Measurements from ENCODE around the gene CD274.
A peak's percentile ranks its signal among the peaks of the same experiment; 100 is the strongest.
"Not testable (repeated sequence)": the region's sequence is repeated elsewhere in the genome, so short reads cannot be mapped to it uniquely, and the experiment has no call there.

The CD274 gene

GRCh38 chr9:5445096-5445495, 5.2 kb upstream of the CD274 start:
- intact Hi-C loops (cut with micrococcal nuclease): loop anchor here (10.0 kb wide), 1 partner anchor 680 kb away; no protein-coding TSS in a partner anchor
- Mint-ChIP-seq H3K27ac (peak overlapping the region; percentile 63), H3K4me1 (ENCODE audit: low read depth) (peaks cover 62% of the 10 kb centered on the region)
- not testable (repeated sequence) for H3K36me3 Mint-ChIP-seq (ENCODE audit: low read depth); H3K4me3 Mint-ChIP-seq; H3K27me3 Mint-ChIP-seq; H3K9me3 Mint-ChIP-seq

GRCh38 chr9:5445886-5446285, 4.5 kb upstream of the CD274 start:
- peak overlapping the region; percentile 74 for H3K27ac Mint-ChIP-seq
- H3K36me3 Mint-ChIP-seq (ENCODE audit: low read depth): peaks cover 8% of the 10 kb centered on the region
- intact Hi-C loops (cut with micrococcal nuclease): loop anchor here (10.0 kb wide), 1 partner anchor 681 kb away; no protein-coding TSS in a partner anchor
- H3K4me1 Mint-ChIP-seq (ENCODE audit: low read depth): peaks cover 60% of the 10 kb centered on the region
- no peaks in the 10 kb centered on the region for H3K27me3 Mint-ChIP-seq
- no peak overlapping the region for H3K4me3 Mint-ChIP-seq
- H3K9me3 Mint-ChIP-seq: no peaks in the 10 kb centered on the region

DNA sequence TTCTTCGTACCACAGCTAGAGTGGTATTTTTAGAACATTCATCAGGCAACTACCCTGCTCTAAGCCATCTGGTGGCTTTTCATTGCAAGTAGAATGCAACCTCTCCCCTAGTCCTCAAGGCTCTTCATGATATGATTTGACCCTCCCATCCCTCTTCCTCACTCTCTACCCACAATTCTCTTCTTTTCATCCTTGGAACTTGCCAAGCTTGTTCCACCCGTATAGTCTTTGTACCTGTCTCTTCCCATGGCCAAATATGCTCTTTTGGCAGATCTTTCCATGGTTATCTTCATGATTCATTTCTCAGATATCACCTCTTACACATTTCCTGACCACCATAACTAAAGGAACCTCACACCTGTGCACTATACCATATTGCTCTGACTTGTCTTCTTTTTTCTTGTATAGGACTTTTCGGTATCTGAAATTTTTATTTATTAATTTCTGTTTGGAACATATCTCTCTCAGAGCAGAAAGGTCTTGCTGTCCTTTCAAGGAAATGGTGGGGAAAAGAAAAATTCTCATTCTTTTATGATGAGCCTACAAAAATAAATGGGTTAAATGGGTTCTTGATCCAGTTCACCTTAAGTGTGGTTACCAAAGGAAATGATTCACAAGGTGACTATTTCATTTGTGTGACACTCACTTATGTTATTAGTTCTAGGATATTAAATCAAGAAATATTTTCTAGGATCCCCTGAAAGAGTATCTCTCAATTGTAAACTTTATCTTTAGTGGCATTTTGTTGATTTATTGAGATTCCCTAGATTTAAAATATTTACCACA, 3.7 kb upstream of the CD274 start:
- peak overlapping the region; percentile 27 for H3K4me3 Mint-ChIP-seq
- intact Hi-C loops (cut with micrococcal nuclease): loop anchor here (10.0 kb wide), 1 partner anchor 682 kb away; no protein-coding TSS in a partner anchor
- peak overlapping the region; percentile 74 for H3K27ac Mint-ChIP-seq
- H3K9me3 Mint-ChIP-seq: no peaks in the 10 kb centered on the region
- no peaks in the 10 kb centered on the region for H3K27me3 Mint-ChIP-seq
- peaks cover 15% of the 10 kb centered on the region for H3K36me3 Mint-ChIP-seq (ENCODE audit: low read depth)
- H3K4me1 Mint-ChIP-seq (ENCODE audit: low read depth): peaks cover 57% of the 10 kb centered on the region

DNA sequence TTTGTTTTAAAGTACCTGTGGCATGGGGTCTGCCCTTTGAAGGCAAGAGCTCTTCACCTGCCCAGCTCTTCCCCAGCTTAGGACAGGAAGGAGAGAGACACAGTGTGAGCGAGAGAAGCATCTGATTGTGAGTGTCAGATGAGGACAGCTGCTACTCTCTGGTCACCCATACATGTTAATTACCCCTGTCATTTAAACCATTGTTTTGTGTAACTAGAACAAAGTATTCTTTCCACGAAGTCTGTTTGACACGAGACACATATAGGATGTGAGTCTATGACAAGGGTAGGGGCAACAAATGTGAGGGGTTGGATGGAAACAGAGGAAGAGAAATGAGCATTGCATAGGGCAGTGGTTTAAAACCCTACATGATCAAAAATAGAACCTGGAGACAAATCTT, 3.0 kb upstream of the CD274 start:
- intact Hi-C loops (cut with micrococcal nuclease): loop anchor here (10.0 kb wide), 1 partner anchor 683 kb away; no protein-coding TSS in a partner anchor
- H3K9me3 Mint-ChIP-seq: no peaks in the 10 kb centered on the region
- H3K36me3 Mint-ChIP-seq (ENCODE audit: low read depth): peaks cover 22% of the 10 kb centered on the region
- H3K4me1 Mint-ChIP-seq (ENCODE audit: low read depth): peaks cover 60% of the 10 kb centered on the region
- no peak overlapping the region for H3K4me3 Mint-ChIP-seq
- peak overlapping the region; percentile 74 for H3K27ac Mint-ChIP-seq
- no peaks in the 10 kb centered on the region for H3K27me3 Mint-ChIP-seq

GRCh38 chr9:5448016-5448415, 2.3 kb upstream of the CD274 start:
- peaks cover 58% of the 10 kb centered on the region for H3K4me1 Mint-ChIP-seq (ENCODE audit: low read depth)

DNA sequence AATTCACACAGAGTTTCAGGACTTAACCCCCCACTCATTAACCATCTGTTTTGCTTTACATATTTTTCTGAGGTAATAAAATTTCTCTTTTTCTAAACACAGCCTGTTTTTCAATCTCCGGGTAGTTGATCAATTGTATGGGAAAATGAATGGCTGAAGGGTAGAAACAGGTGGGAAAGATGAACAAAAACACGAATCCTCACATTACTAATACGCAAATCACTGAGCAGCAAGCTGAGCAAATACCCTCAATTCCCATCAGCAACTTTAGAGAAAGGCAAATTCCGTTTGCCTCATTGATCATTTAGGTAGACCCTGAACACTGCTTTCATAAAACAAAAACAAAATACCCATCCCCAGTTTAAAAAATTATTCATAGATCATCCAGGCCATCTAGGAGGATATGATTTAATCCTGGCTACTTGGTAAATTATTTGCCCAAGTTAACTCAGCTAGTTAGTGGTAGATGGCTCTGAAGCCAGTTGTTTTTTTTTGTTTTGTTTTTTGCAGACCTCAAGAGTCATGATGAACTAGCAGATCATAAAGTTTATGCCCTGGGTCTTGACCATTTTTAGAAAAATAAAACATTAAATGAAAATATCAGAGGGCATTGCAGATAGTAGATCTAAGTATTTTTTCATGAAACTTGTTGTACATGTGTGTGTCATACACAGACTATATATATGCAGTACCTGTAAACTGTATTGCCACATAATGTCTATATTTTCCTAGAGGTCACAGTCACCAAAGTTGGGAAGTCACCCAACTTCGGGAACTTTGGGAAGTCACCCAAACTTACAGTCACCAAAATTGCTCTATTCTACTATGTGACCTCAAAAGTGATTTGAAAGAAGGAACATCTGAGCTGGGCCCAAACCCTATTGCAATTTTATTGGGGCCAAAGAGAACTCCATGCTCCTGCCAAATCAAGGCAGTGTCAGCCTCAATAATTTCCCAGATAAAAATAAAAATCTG, 1.6 kb upstream of the CD274 start:
- Mint-ChIP-seq H3K4me1 (ENCODE audit: low read depth) (peaks cover 55% of the 10 kb centered on the region), H3K9me3 (no peaks in the 10 kb centered on the region), H3K4me3 (peak overlapping the region; percentile 42), H3K27ac (peak overlapping the region; percentile 98), H3K27me3 (no peaks in the 10 kb centered on the region), H3K36me3 (ENCODE audit: low read depth) (peaks cover 36% of the 10 kb centered on the region)
- intact Hi-C loops (cut with micrococcal nuclease): loop anchor here (10.0 kb wide), 1 partner anchor 684 kb away; no protein-coding TSS in a partner anchor

More at GRCh38 chr9:5448016-5448415, 2.3 kb upstream of the CD274 start:
- Mint-ChIP-seq H3K4me3 (no peak overlapping the region), H3K27me3 (no peaks in the 10 kb centered on the region), H3K9me3 (no peaks in the 10 kb centered on the region), H3K27ac (no peak overlapping the region), H3K36me3 (ENCODE audit: low read depth) (peaks cover 29% of the 10 kb centered on the region)
- intact Hi-C loops (cut with micrococcal nuclease): loop anchor here (10.0 kb wide), 1 partner anchor 683 kb away; no protein-coding TSS in a partner anchor

DNA sequence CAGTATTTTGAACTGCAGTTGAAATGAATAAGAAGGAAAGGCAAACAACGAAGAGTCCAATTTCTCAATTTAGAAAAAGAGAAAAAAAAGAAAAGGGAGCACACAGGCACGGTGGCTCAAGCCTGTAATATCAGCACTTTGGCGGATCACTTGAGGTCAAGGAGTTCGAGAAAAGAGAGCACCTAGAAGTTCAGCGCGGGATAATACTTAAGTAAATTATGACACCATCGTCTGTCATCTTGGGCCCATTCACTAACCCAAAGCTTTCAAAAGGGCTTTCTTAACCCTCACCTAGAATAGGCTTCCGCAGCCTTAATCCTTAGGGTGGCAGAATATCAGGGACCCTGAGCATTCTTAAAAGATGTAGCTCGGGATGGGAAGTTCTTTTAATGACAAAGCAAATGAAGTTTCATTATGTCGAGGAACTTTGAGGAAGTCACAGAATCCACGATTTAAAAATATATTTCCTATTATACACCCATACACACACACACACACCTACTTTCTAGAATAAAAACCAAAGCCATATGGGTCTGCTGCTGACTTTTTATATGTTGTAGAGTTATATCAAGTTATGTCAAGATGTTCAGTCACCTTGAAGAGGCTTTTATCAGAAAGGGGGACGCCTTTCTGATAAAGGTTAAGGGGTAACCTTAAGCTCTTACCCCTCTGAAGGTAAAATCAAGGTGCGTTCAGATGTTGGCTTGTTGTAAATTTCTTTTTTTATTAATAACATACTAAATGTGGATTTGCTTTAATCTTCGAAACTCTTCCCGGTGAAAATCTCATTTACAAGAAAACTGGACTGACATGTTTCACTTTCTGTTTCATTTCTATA, 602 bp upstream of the CD274 start:
- H3K4me3 Mint-ChIP-seq: peak overlapping the region; percentile 87
- H3K4me1 Mint-ChIP-seq (ENCODE audit: low read depth): peaks cover 52% of the 10 kb centered on the region
- H3K9me3 Mint-ChIP-seq: no peaks in the 10 kb centered on the region
- intact Hi-C loops (cut with micrococcal nuclease): loop anchor here (1.0 to 10.0 kb wide), 6 partner anchors 43 to 685 kb away; partner anchors contain the start of genes JAK2 and PDCD1LG2
- H3K27ac Mint-ChIP-seq: peak overlapping the region; percentile 98
- H3K27me3 Mint-ChIP-seq: no peaks in the 10 kb centered on the region
- H3K36me3 Mint-ChIP-seq (ENCODE audit: low read depth): peaks cover 45% of the 10 kb centered on the region

GRCh38 chr9:5452286-5452609, 1.9 kb downstream of the CD274 start:
- peak overlapping the region; percentile 87 for H3K4me3 Mint-ChIP-seq
- H3K36me3 Mint-ChIP-seq (ENCODE audit: low read depth): peaks cover 69% of the 10 kb centered on the region
- peaks cover 48% of the 10 kb centered on the region for H3K4me1 Mint-ChIP-seq (ENCODE audit: low read depth)
- no peaks in the 10 kb centered on the region for H3K9me3 Mint-ChIP-seq
- intact Hi-C loops (cut with micrococcal nuclease): loop anchor here (5.0 to 10.0 kb wide), 4 partner anchors 40 to 467 kb away; partner anchors contain the start of genes JAK2 and PDCD1LG2
- no peaks in the 10 kb centered on the region for H3K27me3 Mint-ChIP-seq
- peak overlapping the region; percentile 98 for H3K27ac Mint-ChIP-seq

DNA sequence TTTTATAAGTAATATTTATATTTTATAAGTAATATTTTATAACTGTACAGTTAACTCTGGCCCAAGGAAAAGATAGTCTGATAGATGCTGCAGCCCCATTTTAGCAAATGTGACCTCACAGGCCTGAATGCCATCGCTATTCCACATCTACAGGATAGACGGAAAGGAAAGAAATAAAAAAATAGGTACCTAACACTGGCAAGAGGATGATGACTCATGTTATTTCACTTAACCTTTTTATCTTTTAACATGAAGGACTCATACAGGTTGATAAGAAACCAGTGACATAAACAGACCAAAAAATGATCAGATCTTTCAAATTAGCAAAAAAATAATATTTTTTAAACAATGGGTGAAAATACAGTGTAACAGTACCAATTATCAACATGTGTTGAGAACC, 2.7 kb downstream of the CD274 start:
- Mint-ChIP-seq H3K27me3 (no peaks in the 10 kb centered on the region), H3K4me3 (peak overlapping the region; percentile 74), H3K36me3 (ENCODE audit: low read depth) (peaks cover 76% of the 10 kb centered on the region), H3K9me3 (no peaks in the 10 kb centered on the region), H3K27ac (peak overlapping the region; percentile 98), H3K4me1 (ENCODE audit: low read depth) (peaks cover 46% of the 10 kb centered on the region)
- intact Hi-C loops (cut with micrococcal nuclease): loop anchor here (5.0 to 10.0 kb wide), 4 partner anchors 39 to 468 kb away; partner anchors contain the start of genes JAK2 and PDCD1LG2

DNA sequence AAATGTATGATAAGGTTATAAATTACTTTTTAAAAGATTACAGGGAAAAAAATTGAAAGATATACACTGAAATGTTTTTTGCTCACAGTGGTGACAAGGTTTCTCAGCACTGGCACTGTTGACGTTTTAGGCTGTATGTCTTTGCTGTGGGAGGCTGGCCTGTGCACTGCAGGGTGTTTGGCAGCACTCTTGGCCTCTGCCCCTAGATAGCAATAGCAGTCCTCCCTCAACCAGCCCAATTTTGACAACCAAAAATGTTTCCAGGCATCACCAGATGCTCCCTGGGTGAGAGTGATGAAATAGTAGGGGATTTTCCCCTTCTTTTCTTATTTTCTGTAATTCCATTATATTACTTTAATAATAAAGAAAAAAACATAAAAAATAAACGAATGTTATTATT, 3.3 kb downstream of the CD274 start:
- peak overlapping the region; percentile 74 for H3K4me3 Mint-ChIP-seq
- H3K36me3 Mint-ChIP-seq (ENCODE audit: low read depth): peaks cover 83% of the 10 kb centered on the region
- H3K27me3 Mint-ChIP-seq: no peaks in the 10 kb centered on the region

GRCh38 chr9:5455181-5455580, 4.8 kb downstream of the CD274 start:
- Mint-ChIP-seq H3K27ac (peak overlapping the region; percentile 98), H3K4me1 (ENCODE audit: low read depth) (peaks cover 52% of the 10 kb centered on the region), H3K36me3 (ENCODE audit: low read depth) (peaks cover 97% of the 10 kb centered on the region), H3K27me3 (no peaks in the 10 kb centered on the region), H3K4me3 (peak overlapping the region; percentile 74), H3K9me3 (no peaks in the 10 kb centered on the region)
- intact Hi-C loops (cut with micrococcal nuclease): loop anchor here (5.0 to 10.0 kb wide), 2 partner anchors 117 to 470 kb away; partner anchors contain the start of gene JAK2

More for the DNA sequence above, 3.3 kb downstream of the CD274 start:
- Mint-ChIP-seq H3K27ac (peak overlapping the region; percentile 98), H3K9me3 (no peaks in the 10 kb centered on the region), H3K4me1 (ENCODE audit: low read depth) (peaks cover 46% of the 10 kb centered on the region)
- intact Hi-C loops (cut with micrococcal nuclease): loop anchor here (5.0 to 10.0 kb wide), 4 partner anchors 39 to 469 kb away; partner anchors contain the start of genes JAK2 and PDCD1LG2

- no peaks in the 10 kb centered on the region for H3K27me3 Mint-ChIP-seq
- H3K36me3 Mint-ChIP-seq (ENCODE audit: low read depth): peaks cover 98% of the 10 kb centered on the region
- H3K4me1 Mint-ChIP-seq (ENCODE audit: low read depth): peaks cover 62% of the 10 kb centered on the region
- intact Hi-C loops (cut with micrococcal nuclease): loop anchor here (5.0 to 10.0 kb wide), 2 partner anchors 113 to 475 kb away; partner anchors contain the start of gene JAK2
- H3K9me3 Mint-ChIP-seq: no peaks in the 10 kb centered on the region
- peak overlapping the region; percentile 80 for H3K27ac Mint-ChIP-seq
- H3K4me3 Mint-ChIP-seq: peak overlapping the region; percentile 48
Measured at GRCh38 chr9:5459289-5459829, 9.0 kb downstream of the CD274 start.

Data from dendritic cell treated with granulocyte-macrophage colony-stimulating factor and Interleukin-4, amounts not matched to agents 40 ng/mL and 50 ng/mL, for 4 days (primary cell).